DMS 273 (cell line): ENCODE measurements around the gene NRXN3.
A peak's percentile ranks its signal among the peaks of the same experiment; 100 is the strongest.

ENCODE experiments used
- DNase-seq: peaks from one replicate; lab custom pipeline; 2025; ENCODE audit not compliant: unreplicated experiment; lab: John Stamatoyannopoulos, UW

NRXN3 gene

DNA sequence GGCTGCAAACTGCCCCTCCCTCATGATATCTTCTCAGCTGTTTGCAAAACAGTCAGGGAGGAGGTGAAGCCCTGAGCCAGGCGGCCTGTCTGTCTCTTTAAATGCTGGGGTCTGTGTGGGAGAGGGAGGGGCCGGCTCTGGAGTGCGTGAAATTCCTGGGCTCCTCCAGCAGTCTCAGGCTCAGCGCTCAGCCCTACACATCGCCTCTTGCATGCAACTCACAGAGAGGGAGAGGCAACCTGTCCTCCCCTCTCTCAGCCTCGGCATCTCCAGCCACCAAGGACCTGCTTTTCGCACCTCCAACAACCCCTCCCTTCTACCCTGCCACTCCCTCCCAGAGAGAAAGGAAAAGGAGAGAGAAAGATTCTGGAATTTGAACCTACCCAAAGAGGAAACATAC lies at the start of gene NRXN3:
Gene NRXN3 (plus strand): TSS at position 171 of the 400 bp plus-strand sequence. CDS start 72,721 bp downstream, outside the sequence.
- no peak for DNase-seq

DNA sequence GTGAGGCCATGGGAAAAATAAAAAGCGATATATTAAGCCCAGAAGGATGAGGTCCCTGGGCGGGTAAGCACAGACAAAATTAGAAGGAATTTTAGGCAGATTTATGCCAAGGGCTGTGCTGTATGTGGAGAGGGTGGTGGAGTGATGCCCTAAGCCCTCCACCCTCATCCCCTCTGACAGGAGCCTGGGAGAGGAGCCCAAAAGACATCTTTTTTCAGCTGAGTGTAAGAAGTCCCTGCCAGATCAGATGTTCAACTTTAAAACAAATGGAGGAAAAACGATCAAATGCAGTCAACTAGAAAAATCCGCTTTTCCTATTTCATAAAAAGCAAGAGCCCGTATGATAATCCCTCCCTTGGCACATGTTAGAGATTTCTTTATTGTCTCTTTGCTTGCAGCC lies 47.7 kb upstream of the NRXN3 start:
- DNase-seq = no peak

DNA sequence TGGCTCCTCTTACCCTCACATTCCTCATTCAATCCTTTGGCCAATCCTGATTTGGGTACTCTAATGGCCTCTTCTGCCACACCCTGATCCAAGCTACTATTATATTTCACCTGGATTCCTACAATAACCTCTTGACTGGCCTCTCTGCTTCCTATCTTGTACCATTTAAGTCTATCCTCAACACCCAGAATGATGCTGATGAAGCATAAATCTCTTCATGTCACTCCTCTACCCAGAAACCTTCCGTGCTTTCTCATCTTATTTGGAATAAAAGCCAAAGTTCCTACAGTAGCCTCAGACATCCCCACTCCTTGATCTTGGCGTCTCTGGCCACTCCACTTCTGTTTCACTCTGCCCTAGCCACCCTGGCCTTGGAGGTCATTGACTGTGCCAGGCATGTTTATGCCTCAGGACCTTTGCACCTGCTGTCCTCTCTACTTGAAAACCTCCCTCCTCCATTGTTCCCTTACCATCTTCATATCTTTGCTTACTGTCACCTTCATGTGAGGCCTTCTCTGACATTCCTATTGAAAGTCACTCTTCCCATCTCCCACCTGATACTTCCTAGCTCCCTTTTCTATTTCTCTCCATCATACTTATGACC lies 46.4 kb upstream of the NRXN3 start:
- no peak for DNase-seq

DNA sequence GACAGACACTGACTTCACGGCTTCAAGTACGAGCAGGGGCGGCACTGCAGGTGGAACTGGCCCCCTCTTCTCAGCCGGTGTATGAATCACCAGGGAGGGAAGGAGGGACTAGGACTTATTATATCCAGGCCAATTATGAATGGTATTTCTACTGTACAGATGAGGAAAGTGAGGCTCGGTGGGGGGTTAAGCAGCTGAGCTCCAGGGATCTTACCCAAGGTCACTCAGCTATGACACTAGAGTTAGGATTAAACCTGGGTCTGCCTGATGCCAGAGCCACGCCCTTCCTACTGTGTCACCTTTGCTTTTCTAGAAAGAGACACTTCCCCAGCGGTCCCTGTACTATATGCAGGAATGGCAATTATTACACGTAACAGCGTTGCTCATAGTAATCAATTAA lies 42.2 kb upstream of the NRXN3 start:
- DNase-seq = no peak

DNA sequence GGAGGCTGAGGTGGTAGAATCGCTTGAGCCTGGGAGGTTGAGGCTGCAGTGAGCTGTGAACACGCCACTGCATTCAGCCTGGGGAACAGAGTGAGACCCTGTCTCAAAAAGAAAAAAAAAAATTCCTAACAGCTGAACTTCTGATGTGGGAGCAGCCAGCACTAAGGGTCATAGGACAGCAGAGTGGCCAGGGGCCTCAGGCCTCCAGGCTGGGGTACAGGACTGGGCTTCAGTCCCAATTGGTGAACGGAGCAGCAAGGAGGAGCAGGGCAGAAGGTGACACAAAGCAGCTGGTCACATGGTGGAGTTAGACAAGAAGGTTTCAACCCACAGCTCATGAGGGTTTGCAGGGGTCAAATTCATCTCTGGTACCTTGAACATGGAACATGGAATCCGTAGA lies 40.8 kb upstream of the NRXN3 start:
- DNase-seq = no peak

DNA sequence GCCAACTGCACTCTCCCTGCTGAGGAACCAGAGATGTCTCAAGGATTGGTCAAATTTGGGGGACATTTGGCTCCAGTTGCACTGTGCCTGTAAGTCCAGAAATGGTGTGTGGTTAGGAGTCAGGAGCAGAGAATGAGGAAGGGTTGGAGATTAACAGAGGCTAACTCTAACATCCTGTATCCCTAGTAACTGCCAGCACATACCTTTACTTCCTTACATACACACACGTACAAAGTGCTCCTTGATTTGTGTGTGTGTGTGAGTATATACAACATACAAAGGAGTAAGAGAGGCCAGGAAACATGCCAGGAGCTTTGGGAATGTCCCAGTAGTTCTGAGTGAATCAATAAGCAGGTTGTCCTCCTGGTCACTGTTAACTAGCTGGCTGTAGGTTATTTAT lies 39.8 kb upstream of the NRXN3 start:
- DNase-seq = no peak

DNA sequence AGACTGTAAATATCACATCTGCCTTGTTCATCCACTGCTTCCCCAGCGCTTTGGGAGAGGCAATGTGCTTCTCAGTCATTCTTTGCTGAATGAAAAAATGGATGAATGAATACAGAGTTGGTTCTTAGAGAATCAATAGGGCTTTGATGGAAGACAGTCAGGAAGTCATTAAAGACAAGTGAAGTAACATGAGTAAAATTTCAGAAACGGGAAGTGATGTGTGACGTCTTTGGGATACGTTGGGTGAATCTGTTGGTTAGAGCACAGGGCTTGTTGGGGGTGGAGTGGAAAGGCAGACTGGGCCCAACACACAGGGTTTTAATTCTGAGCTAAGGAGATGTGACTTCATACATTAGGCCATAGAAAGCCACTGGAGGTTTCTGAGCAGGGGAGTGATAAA lies 39.0 kb upstream of the NRXN3 start:
- no peak for DNase-seq

DNA sequence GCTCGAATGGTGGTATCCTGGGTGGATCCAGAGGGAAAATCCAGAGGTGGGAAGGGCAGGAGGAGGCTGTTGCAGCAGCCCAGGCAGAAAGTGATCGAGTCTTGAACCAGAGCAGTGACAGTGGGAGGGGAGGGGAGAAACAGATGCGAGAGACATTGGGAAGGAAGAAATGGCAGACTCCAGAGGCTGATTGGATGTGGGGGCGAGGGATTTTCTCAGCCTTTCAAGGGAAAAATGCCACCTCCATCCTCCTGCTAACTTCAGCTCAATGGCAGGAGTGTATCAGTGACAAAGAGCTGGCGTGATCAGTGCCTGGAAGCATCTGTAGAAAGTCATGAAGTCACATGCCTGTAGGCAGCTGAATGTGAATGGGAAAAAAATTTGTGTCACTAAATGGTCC lies 38.6 kb upstream of the NRXN3 start:
- no peak for DNase-seq

DNA sequence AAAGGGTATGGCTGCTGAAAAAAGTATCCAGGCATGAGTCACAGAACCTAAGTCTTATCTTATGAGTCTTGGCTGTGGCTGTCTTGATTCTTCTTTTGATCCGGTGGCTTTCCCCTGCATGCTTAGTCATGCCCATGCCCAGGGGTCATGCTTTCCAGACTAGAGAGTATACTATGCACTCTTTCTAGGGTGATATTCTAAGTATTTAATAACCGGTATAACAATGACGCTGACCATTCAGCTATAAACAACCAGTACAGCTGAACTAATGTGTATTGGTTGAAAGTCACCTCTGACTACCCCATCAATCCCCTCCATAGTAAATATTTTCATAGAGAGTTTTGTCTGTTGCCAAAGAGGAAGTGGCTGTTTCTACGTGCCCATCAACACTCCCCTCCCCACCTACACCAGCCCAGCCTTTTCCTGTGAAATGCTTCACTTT lies 34.7 kb upstream of the NRXN3 start:
- no peak for DNase-seq

DNA sequence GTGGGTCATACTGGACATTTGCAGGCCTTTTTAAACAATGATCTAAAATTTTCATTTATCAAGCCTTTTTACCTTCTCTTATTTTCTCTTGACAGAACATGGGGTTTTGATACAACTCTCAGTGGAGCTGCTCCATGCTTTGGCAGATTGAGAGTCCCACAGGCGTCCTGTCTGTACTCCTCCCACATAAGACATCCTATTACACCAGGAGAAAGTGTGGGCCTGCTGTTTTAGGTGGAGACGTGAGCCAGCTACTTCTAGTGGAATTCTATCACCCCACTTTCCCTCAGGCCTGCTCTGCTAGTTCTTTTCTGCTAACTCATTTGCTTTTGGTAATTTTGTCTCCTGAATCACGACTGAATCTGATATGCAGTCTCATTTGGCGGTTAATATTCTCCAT lies 33.5 kb upstream of the NRXN3 start:
- DNase-seq = no peak

DNA sequence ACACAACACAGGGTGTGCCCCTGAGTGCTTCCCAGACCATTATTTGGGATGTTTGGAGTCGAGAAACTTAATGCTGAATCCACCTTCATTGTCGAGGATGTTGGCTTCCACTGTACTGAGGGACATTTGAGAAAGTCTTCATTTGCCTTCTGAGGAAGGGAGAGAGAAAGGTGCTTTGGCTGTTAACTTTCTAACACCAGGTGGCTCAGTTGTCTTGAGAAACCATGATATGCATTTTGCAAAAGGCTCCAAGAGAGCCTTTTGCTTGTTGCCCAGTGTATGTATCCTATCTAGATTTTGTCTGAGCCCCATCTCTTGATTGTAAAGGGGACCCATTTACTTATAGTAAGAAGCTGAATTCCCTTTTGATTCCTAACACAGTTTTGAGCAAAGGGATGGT lies 28.6 kb upstream of the NRXN3 start:
- no peak for DNase-seq

DNA sequence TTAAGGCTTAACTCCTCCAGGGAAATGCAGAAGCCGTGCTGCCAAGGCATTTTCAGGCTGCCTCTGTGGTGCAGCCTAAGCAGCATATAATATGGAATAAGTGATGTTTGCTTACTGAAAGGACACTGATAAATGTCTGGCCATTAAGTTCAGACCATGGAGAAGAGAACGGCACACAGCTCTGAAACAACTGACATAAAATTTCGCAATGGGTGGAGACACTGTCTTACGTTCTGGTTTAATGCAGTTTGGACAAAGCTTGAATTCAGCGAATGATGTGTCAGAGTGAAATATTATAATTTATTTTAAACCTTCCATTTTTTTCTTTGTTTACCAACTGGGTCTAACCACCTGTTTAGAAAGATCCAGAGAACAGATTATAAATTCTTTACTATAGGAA lies 27.2 kb upstream of the NRXN3 start:
- no peak for DNase-seq

DNA sequence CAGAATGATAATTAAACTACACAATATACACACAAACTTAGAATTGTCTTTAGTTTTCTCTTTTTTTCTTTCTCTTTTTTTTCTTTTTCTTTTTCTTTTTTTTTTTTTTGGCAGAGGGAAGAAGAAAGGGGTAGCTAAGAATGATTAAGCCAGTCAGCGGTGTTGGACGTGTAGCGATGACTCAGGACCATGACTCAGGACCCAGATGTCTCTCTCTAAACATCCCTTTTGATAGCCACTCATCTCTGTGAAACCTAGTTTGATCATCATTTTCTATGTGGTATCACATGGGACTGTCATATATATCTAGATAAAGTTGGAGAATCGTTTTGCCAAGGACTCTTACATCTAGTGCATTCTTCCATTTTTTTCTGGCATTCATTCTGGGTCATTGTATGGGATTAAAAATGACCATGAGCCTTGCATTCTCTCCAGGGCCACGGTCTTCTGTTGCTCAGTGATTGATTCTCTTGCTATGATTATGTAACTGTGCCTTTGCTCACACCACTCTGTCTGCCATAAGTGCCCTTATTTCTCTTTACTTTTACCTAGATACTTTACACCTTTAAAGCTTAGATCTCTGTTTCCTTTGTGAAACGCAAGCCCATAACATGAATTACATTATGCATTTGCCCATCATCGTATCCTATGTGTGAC lies 26.6 kb upstream of the NRXN3 start:
- no peak for DNase-seq

DNA sequence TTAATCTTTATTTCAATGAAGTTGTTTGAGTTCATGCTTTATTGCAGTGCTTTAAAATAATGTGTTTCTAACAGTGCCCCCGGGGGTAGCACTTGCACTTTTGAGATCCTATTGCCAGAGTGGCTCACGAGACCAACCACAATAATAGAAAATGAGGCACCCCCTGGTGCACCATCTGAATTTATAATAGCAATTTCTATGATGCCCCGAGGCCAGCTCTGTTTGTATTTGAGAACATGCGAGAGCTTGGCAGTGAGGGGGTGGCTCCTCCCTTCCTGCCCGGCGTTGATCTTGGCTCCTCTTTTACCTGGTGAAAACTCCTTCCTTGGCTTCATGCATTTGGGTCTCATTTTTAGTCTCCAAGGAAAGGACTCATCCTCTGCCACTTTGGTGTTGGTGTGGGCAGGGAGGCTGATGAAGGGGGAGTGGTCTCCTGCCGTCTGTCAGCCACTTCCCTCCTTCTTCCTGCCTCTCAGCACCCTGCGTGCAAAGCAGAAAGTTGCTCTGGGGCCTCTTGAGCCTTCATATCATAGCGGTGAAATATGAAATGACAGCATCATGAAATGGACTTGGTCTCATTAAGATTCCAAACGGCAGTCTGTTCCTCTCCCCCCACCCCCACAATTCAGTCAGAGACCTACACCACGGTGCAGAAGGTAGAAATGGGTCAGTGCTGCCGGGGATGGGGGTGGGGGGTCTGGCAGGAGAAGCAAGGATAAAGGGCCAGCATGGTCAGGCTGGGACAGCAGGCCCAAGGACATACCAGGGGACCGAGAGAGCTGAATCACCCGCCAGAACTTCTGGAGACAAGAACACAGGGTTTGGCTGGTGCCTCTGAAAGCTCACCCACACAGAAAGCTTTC lies 17.7 kb upstream of the NRXN3 start:
- no peak for DNase-seq

DNA sequence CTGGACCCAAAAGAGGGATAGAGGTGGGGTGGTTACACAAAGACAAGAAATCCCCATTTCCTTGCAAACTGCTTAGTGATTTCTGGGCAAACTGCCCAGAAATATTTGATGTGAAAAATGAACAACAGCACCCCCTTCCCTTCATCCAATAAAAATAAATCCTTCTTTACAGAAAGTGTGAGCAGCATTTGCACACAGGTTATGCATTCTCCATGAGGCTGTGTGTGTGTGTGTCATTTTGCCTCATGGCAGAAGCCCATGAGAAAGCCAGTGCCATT lies 17.2 kb upstream of the NRXN3 start:
- DNase-seq = peak; percentile 38

DNA sequence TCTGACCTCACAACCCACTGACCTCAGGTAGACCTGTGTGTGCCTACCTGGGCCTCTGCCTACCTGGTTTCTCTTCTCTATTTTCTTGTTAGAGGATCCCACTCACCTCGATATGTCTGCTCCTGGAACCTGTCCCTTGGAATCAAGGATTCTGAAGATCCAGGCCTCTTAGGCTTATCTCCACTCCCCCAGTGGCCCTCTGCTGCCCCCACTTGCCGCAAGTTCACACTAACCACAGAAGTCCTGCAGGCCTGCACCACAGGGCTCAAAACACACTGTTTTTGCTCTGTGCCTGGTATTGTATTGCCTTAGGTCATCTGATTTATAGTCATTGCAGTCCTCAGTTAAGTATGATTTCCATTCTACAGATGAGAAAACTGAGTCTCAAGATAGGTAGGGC lies 15.3 kb upstream of the NRXN3 start:
- DNase-seq = peak; percentile 13

DNA sequence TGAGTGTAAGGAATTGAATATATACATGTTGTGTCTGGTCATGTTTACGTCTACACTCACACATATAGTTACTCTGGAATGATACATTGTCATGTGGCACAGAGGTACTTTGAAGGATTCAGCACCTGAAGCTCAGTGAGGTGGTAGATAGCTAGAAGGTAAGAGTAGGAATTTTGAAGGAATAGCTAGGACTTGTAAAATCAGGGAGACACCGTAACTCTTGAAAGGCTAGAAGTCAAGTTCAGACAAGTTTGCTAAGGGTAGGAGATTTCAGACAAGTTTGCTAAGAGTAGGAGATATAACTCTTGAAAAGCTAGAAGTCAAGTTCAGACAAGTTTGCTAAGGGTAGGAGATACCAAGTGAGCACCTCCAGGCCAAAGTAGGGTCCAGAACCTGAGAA lies 14.0 kb upstream of the NRXN3 start:
- no peak for DNase-seq

DNA sequence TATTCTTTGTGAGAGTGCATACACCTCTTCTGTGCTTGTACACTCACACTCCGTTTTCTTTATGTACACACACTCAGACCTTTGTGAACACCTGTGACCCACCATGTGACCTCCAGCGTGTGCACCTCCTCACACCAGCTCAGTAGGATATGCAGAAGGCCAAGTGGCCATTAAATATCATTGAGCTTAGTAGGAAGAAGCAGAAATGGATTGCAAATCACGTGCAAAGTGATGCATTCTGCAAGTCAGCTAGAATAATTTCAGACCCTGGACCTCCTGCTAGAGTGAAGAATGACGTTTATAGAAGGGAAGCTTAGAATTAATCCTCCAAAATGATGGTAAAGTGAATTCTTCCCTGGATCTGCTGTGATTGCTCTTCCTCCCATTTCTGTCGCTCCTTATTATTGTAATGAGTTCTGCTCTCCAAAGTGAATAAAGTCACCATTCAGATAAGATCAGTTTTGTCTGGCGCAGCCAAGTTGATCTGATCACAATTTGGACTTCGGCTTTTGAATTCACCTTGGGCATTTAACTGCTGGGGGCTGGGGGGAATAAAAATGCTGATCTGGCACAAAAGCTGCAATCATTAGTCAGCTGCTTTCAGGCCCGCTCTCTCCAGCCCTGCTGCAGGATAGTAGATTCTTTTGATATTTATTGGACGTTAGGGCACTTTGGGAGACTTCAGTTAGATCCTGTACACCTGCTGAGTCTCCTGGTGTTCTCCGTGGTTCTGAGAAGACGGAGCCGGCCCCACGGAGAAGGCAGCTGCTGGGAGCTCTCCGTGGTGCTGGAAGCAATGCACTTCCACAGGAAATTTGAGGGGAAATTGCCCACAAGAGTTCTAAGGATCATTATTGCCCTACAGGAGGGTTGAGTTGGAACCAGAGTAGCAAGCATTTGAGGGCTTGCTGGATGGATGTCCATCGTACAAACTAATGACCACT lies 12.4 kb upstream of the NRXN3 start:
- peak; percentile 7 for DNase-seq

DNA sequence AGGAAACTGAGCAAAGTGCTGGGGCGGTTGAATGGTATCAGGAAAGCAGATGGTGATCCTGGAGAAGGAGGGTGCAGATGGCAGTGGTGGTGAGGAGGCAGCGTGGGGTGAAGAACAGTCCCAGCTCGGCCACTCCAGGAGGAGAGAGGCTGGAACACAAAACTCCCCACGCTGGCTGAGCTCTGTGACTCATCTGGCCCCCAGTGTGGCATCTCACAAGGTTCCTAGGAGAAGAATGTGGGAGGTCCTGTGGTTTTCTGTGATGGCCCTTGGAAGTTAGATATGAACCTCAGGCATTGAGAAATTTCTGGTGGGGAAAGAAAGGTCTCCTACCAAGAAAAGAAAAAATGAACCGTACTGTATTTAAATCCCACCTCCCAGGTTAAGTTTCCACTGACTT lies 8.0 kb upstream of the NRXN3 start:
- DNase-seq = no peak

DNA sequence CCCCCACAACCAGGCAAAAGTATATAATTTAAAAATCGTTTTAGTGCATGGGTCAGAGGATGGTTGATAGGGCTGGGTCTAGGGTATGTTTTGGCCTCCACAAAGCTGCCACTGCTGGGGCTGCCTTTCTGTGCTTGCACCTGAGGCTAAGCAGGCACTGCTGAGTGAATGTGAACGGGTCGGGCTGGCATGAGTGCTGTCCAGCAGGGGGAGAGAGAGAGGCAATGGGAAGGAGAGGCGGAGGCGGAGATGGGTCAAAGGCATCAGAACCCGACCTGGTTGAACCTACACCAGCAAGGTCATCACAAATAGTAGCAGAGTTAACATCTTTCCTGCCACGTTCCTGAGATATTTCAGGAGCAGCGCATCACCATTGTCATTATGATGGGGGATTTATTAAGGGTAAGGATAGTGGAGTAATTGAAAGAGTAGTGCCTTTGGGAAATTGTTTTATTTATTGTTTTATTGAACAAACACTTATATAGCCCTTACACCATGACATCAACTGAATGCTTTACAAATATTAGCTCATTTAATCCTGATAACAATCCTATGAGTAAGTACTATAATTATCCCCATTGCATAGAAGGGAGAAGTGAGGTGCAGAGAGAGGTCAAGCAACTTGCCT lies 5.8 kb upstream of the NRXN3 start:
- peak; percentile 73 for DNase-seq

DNA sequence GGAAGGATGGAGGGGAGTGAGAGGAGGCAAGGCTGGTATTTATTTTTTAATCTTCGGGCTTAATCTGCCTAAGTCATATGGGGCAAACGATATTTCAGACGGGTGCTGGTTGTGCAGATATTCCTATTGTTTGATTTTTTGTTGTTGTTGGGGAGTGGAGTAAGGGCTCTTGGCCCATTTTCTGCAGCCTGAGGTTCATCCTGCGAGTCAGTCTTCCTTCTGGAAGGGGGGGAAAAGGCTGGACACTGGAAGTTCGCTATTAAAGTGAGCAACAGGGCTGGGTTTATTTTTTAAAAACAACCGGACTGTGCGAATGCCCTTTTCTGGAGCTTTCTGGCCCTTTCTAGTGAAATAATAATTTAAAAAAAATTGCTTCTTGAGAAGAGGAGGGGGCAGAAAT lies 2.3 kb downstream of the NRXN3 start:
- no peak for DNase-seq
